ENCODE results near the gene BMPER. TPM values are rescaled to one million over a fixed set of nuclear protein-coding genes. Genes with fewer than 3 reads are reported as not detected.

BMPER gene
- total RNA-seq, 6 donors from 2014 or later, result 2.5 to 15.6 (median 9.4) TPM

DNA sequence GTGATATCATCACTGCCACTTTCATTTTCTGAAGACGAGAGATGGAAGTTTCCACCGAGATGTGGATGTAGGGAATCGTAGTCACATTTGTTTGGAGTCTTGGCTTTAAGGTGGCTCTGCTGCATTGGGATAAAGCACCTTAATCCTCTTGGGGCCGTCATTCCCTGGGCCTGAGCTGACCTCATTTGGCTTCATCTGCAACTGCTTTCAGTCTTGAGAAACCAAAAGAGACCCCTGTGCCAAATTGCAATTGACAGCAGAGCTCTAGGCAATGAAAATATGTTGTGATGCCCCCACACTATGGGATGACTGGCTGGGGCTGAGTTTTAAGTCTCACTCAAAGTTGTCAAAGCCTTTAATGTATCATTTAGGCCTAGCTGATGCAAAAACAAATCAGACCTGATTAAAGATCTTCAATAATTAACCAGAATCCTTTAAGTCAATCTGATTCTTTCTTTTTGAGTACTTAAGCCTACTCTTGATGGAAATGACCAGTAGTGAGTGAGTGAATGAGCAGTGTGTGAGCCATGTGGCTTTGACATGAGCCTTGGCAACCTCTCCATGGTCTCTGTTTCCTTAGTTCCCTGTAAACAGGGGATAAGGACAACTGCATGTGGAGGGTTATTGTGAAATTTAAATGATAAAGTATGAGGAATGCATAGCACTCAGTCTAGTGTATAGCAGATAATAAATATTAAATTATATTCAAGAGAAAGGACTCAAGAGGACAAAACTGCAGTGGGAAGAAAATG is 155.0 kb downstream of the BMPER start:
- H3K4me3 ChIP-seq, result no peak overlapping the region
- H3K9me3 ChIP-seq, result no peaks in the 10 kb centered on the region
- WGBS, 2 donors, result 69 to 73% methylated on average over 4 of the region's 4 CpGs
- H3K27me3 ChIP-seq, result no peaks in the 10 kb centered on the region
- H3K27ac ChIP-seq, result no peak overlapping the region
- H3K4me1 ChIP-seq, result peaks cover 0 to 14% (median 0%) of the 10 kb centered on the region in 4 donors
- peaks cover 0 to 9% (median 2%) of the 10 kb centered on the region in 4 donors for H3K36me3 ChIP-seq
- no peak for TF ChIP-seq EP300 (IDR thresholded peaks at IDR 0.05)
- no peak for TF ChIP-seq POLR2AphosphoS5 (IDR thresholded peaks at IDR 0.05)
- TF ChIP-seq CTCF (IDR thresholded peaks at IDR 0.05), result no peak
- TF ChIP-seq POLR2A (IDR thresholded peaks at IDR 0.05), result no peak
- DNase-seq, result no peak
- ATAC-seq (ENCODE audit: low FRiP score in 2 of 2), result peak in 1 of 2 donors; percentile 38

GRCh38 chr7:34061149-34061548 is 155.8 kb downstream of the BMPER start:
- 52 to 72% methylated on average over 2 of the region's 2 CpGs for whole genome bisulfite sequencing, 2 donors
- Histone ChIP-seq H3K27ac (peak overlapping the region in 1 of 4 donors; percentile 48), H3K4me3 (no peak overlapping the region), H3K36me3 (peaks cover 0 to 1% (median 0%) of the 10 kb centered on the region in 4 donors), H3K9me3 (no peaks in the 10 kb centered on the region), H3K4me1 (peaks cover 0 to 14% (median 0%) of the 10 kb centered on the region in 4 donors), H3K27me3 (no peaks in the 10 kb centered on the region)
- DNase-seq (no peak), ATAC-seq (ENCODE audit: low FRiP score in 2 of 2) (peak in 1 of 2 donors; percentile 52)
- TF ChIP-seq CTCF (IDR thresholded peaks at IDR 0.05) (no peak), POLR2AphosphoS5 (IDR thresholded peaks at IDR 0.05) (peak in 1 of 2 donors; percentile 29), POLR2A (IDR thresholded peaks at IDR 0.05) (no peak), EP300 (IDR thresholded peaks at IDR 0.05) (peak in 1 of 4 donors; percentile 36)

DNA sequence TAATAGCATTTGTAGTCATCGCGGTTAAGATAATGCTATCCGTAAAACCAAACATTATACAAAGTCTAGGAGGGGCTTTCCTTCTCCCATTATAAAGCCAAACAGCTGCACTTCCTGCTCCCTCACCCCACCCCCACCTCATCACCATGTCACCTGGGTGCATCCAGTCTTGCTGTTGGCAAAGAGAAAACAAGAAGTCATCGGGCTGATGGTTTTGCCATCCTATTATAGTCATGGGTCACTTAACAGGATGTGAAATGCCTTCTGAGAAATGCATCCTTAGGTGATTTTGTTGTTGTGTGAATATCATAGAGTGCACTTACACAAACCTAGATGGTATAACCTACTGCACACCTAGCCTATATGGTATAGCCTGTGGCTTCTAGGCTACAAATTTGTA is 157.0 kb downstream of the BMPER start:
- no peaks in the 10 kb centered on the region for H3K27me3 ChIP-seq
- TF ChIP-seq POLR2AphosphoS5 (IDR thresholded peaks at IDR 0.05), result no peak
- TF ChIP-seq POLR2A (IDR thresholded peaks at IDR 0.05), result no peak
- TF ChIP-seq CTCF (IDR thresholded peaks at IDR 0.05), result no peak
- TF ChIP-seq EP300 (IDR thresholded peaks at IDR 0.05), result no peak
- WGBS, 2 donors, result 83 to 85% methylated on average over 4 of the region's 4 CpGs
- H3K36me3 ChIP-seq, result no peaks in the 10 kb centered on the region
- no peak overlapping the region for H3K4me3 ChIP-seq
- H3K4me1 ChIP-seq, result peaks cover 0 to 14% (median 2%) of the 10 kb centered on the region in 4 donors
- no peaks in the 10 kb centered on the region for H3K9me3 ChIP-seq
- no peak for ATAC-seq (ENCODE audit: low FRiP score in 2 of 2)
- DNase-seq, result no peak
- H3K27ac ChIP-seq, result no peak overlapping the region

- TF ChIP-seq POLR2A (IDR thresholded peaks at IDR 0.05), result no peak
- TF ChIP-seq EP300 (IDR thresholded peaks at IDR 0.05), result no peak
- TF ChIP-seq CTCF (IDR thresholded peaks at IDR 0.05), result no peak
- no peak for TF ChIP-seq POLR2AphosphoS5 (IDR thresholded peaks at IDR 0.05)
Observed at GRCh38 chr7:34062826-34063225, 157.5 kb downstream of the BMPER start.

More at GRCh38 chr7:34062826-34063225, 157.5 kb downstream of the BMPER start:
- Histone ChIP-seq H3K27ac (no peak overlapping the region), H3K4me3 (no peak overlapping the region), H3K9me3 (no peaks in the 10 kb centered on the region), H3K27me3 (no peaks in the 10 kb centered on the region), H3K4me1 (peaks cover 0 to 14% (median 3%) of the 10 kb centered on the region in 4 donors), H3K36me3 (no peaks in the 10 kb centered on the region)
- no peak for DNase-seq
- no peak for ATAC-seq (ENCODE audit: low FRiP score in 2 of 2)

Measured in upper lobe of left lung (tissue), 6 donors.